ENCODE measurements around the gene CADPS2.

The CADPS2 gene

DNA sequence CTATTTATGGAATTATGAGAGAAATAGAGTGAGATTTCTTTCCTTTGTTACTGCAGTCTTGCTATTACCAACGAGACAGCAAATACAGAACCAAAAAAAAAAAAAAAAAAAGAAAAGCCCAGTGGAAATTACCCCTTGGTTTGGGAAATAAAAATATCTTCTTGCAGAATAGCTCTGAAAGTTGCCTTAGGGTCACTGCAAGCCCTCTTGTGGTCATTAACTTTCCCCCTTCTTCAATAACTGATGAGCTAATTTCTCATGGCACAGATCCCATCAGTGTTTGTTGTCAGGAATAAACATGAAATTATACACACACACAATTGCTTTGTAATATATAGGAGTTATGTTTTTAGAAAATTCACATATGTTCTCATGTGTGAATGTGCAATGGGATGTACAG, 470.8 kb downstream of the CADPS2 start:
- WGBS (ENCODE audit: insufficient coverage, insufficient read length): no CpG with 5 or more reads among the region's 1 CpG
- peaks cover 4% of the 10 kb centered on the region; the same call in 1 of the 2 replicates for H3K4me1 ChIP-seq (ENCODE audit: control insufficient read depth, insufficient read depth, low read length)
- no peak for DNase-seq (ENCODE audit: low read depth, low spot score)
- H3K4me3 ChIP-seq (ENCODE audit: low read length): no peak overlapping the region
- H3K9me3 ChIP-seq (ENCODE audit: control insufficient read depth, insufficient read depth, low read length): no peaks in the 10 kb centered on the region
- H3K27ac ChIP-seq (ENCODE audit: low read length): no peak overlapping the region
- no peaks in the 10 kb centered on the region for H3K36me3 ChIP-seq (ENCODE audit: control insufficient read depth, insufficient read depth, low read length)
- H3K27me3 ChIP-seq (ENCODE audit: control insufficient read depth, insufficient read depth, low read length): no peaks in the 10 kb centered on the region

DNA sequence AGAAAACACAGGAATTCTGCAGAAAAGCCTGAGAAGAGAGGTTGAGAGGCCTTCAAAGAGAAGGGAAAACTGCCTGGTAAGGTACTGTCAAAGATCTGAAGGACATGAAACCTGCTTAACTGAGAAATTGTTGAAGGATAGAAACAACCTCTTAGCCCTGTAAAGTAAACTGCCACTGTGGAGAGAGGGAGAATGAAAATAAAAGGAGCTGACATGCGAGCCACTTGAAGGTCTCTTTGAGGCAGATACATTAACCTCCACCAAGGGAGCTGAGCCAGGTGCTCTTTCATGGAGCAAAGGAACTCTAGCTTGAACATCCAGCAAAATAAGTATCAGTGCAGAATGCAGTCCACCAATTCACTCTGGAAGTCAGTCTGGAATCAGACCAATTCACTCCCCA, 472.9 kb downstream of the CADPS2 start:
- peaks cover 4% of the 10 kb centered on the region; the same call in 1 of the 2 replicates for H3K4me1 ChIP-seq (ENCODE audit: control insufficient read depth, insufficient read depth, low read length)
- WGBS (ENCODE audit: insufficient coverage, insufficient read length): no CpG with 5 or more reads among the region's 1 CpG
- H3K9me3 ChIP-seq (ENCODE audit: control insufficient read depth, insufficient read depth, low read length): no peaks in the 10 kb centered on the region
- no peak for DNase-seq (ENCODE audit: low read depth, low spot score)
- no peaks in the 10 kb centered on the region for H3K27me3 ChIP-seq (ENCODE audit: control insufficient read depth, insufficient read depth, low read length)
- H3K4me3 ChIP-seq (ENCODE audit: low read length): no peak overlapping the region
- H3K36me3 ChIP-seq (ENCODE audit: control insufficient read depth, insufficient read depth, low read length): no peaks in the 10 kb centered on the region
- no peak overlapping the region for H3K27ac ChIP-seq (ENCODE audit: low read length)

DNA sequence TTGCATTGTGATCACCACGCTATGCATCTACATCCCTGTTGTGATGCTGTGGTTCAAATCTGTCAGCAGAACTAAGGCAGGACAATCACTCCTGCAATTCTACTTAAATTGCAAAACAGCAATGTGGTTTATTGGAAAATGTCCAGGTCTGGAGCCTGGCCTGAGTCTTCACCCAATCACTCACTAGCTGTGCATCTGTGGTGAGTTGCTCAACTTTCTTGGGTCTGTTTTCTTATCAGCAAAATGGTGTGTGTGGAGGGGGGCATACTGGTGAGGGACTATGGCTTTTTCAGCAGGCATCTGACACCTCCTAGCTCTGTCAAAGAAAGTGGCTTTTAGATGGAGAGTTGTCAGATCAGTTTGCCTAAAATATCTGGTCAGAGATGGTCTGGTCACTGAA, 473.4 kb downstream of the CADPS2 start:
- DNase-seq (ENCODE audit: low read depth, low spot score): no peak
- no CpG with 5 or more reads among the region's 1 CpG for WGBS (ENCODE audit: insufficient coverage, insufficient read length)
- Histone ChIP-seq H3K36me3 (ENCODE audit: control insufficient read depth, insufficient read depth, low read length) (no peaks in the 10 kb centered on the region), H3K27me3 (ENCODE audit: control insufficient read depth, insufficient read depth, low read length) (no peaks in the 10 kb centered on the region), H3K4me3 (ENCODE audit: low read length) (no peak overlapping the region), H3K4me1 (ENCODE audit: control insufficient read depth, insufficient read depth, low read length) (peaks cover 4% of the 10 kb centered on the region; the same call in 1 of the 2 replicates), H3K9me3 (ENCODE audit: control insufficient read depth, insufficient read depth, low read length) (no peaks in the 10 kb centered on the region), H3K27ac (ENCODE audit: low read length) (no peak overlapping the region)

DNA sequence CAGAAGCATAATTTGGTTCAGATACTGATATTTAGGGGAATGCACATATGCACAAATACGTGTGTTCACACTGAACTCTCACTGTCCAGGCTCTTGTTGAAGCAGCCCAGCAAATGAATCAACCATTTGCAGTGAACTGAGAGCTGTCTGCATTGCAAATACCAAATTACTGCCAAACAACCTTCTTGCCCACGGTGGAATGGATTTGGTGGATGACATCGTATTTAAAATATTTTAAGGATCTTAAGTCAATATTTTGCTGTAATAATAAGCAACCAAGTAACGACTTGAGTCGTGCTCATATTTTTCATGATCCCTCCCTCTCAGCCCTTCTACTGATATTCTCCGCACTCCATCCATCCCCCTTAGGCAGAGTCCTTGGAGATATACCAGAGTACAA, 473.8 kb downstream of the CADPS2 start:
- Histone ChIP-seq H3K27ac (ENCODE audit: low read length) (no peak overlapping the region), H3K27me3 (ENCODE audit: control insufficient read depth, insufficient read depth, low read length) (no peaks in the 10 kb centered on the region), H3K4me3 (ENCODE audit: low read length) (no peak overlapping the region), H3K36me3 (ENCODE audit: control insufficient read depth, insufficient read depth, low read length) (no peaks in the 10 kb centered on the region), H3K4me1 (ENCODE audit: control insufficient read depth, insufficient read depth, low read length) (peaks cover 4% of the 10 kb centered on the region; the same call in 1 of the 2 replicates), H3K9me3 (ENCODE audit: control insufficient read depth, insufficient read depth, low read length) (no peaks in the 10 kb centered on the region)
- DNase-seq (ENCODE audit: low read depth, low spot score): no peak
- WGBS (ENCODE audit: insufficient coverage, insufficient read length): no CpG with 5 or more reads among the region's 6 CpGs

GRCh38 chr7:122407195-122407594, 479.1 kb downstream of the CADPS2 start:
- Histone ChIP-seq H3K4me1 (ENCODE audit: control insufficient read depth, insufficient read depth, low read length) (peaks cover 3% of the 10 kb centered on the region), H3K4me3 (ENCODE audit: low read length) (no peak overlapping the region), H3K27me3 (ENCODE audit: control insufficient read depth, insufficient read depth, low read length) (no peaks in the 10 kb centered on the region), H3K9me3 (ENCODE audit: control insufficient read depth, insufficient read depth, low read length) (no peaks in the 10 kb centered on the region), H3K36me3 (ENCODE audit: control insufficient read depth, insufficient read depth, low read length) (no peaks in the 10 kb centered on the region), H3K27ac (ENCODE audit: low read length) (no peak overlapping the region)
- WGBS (ENCODE audit: insufficient coverage, insufficient read length): no CpG with 5 or more reads among the region's 6 CpGs
- DNase-seq (ENCODE audit: low read depth, low spot score): no peak

DNA sequence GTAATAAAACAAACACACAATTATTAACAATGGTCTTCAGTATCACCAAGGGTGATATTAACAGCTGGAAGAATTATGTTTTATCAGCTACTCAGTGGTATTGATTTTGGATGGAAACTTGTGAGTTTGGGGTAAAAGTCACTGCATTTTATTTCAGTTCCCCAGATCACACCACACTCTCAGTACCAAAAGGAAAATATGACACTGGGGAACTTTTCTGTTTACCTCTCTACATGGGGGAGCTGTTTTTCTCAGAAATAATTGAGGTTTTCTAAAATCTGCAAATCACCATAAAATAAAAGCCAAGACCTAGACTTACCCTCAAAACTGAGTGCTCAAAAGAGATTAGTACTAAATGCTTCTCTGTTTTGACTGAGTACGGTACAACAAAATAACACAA, 483.1 kb downstream of the CADPS2 start:
- no peak for DNase-seq (ENCODE audit: low read depth, low spot score)
- Histone ChIP-seq H3K4me1 (ENCODE audit: control insufficient read depth, insufficient read depth, low read length) (peaks cover 3% of the 10 kb centered on the region), H3K27ac (ENCODE audit: low read length) (no peak overlapping the region), H3K27me3 (ENCODE audit: control insufficient read depth, insufficient read depth, low read length) (no peaks in the 10 kb centered on the region), H3K9me3 (ENCODE audit: control insufficient read depth, insufficient read depth, low read length) (no peaks in the 10 kb centered on the region), H3K4me3 (ENCODE audit: low read length) (no peak overlapping the region), H3K36me3 (ENCODE audit: control insufficient read depth, insufficient read depth, low read length) (no peaks in the 10 kb centered on the region)
- WGBS (ENCODE audit: insufficient coverage, insufficient read length): no CpG with 5 or more reads among the region's 1 CpG

DNA sequence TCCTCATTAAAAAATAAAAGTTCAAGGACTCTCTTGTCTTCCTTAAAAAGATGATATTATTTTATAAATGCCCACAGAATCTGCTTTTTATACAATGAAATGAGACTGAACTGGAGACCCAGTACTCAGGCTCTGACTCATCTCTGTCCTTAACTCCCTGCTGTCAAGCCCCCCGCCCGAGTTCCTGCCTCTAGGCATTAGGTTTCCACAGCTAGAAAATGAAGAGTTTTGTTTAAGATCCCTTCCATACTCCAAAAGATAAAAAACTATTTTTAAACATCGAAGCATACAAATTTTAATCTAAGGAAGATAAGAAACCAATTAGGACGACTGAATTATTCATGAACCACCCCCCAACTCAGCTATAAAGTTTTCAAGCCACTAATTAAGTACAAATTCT, 484.0 kb downstream of the CADPS2 start:
- peaks cover 2% of the 10 kb centered on the region for H3K4me1 ChIP-seq (ENCODE audit: control insufficient read depth, insufficient read depth, low read length)
- WGBS (ENCODE audit: insufficient coverage, insufficient read length): no CpG with 5 or more reads among the region's 4 CpGs
- DNase-seq (ENCODE audit: low read depth, low spot score): no peak

GRCh38 chr7:122397381-122397780, 488.9 kb downstream of the CADPS2 start:
- Histone ChIP-seq H3K4me3 (ENCODE audit: low read length) (no peak overlapping the region), H3K27me3 (ENCODE audit: control insufficient read depth, insufficient read depth, low read length) (no peaks in the 10 kb centered on the region), H3K4me1 (ENCODE audit: control insufficient read depth, insufficient read depth, low read length) (peaks cover 1% of the 10 kb centered on the region; the same call in 1 of the 2 replicates), H3K36me3 (ENCODE audit: control insufficient read depth, insufficient read depth, low read length) (no peaks in the 10 kb centered on the region), H3K9me3 (ENCODE audit: control insufficient read depth, insufficient read depth, low read length) (no peaks in the 10 kb centered on the region), H3K27ac (ENCODE audit: low read length) (no peak overlapping the region)
- no CpG with 5 or more reads among the region's 1 CpG for whole genome bisulfite sequencing (ENCODE audit: insufficient coverage, insufficient read length)
- no peak for DNase-seq (ENCODE audit: low read depth, low spot score)

More for the DNA sequence above, 484.0 kb downstream of the CADPS2 start:
- Histone ChIP-seq H3K36me3 (ENCODE audit: control insufficient read depth, insufficient read depth, low read length) (no peaks in the 10 kb centered on the region), H3K27me3 (ENCODE audit: control insufficient read depth, insufficient read depth, low read length) (no peaks in the 10 kb centered on the region), H3K9me3 (ENCODE audit: control insufficient read depth, insufficient read depth, low read length) (no peaks in the 10 kb centered on the region), H3K4me3 (ENCODE audit: low read length) (no peak overlapping the region), H3K27ac (ENCODE audit: low read length) (no peak overlapping the region)

GRCh38 chr7:122394512-122394911, 491.7 kb downstream of the CADPS2 start:
- no peaks in the 10 kb centered on the region for H3K36me3 ChIP-seq (ENCODE audit: control insufficient read depth, insufficient read depth, low read length)
- DNase-seq (ENCODE audit: low read depth, low spot score): no peak
- no peak overlapping the region for H3K27ac ChIP-seq (ENCODE audit: low read length)
- no peaks in the 10 kb centered on the region for H3K9me3 ChIP-seq (ENCODE audit: control insufficient read depth, insufficient read depth, low read length)
- H3K27me3 ChIP-seq (ENCODE audit: control insufficient read depth, insufficient read depth, low read length): no peaks in the 10 kb centered on the region
- no peak overlapping the region for H3K4me3 ChIP-seq (ENCODE audit: low read length)
- peaks cover 1% of the 10 kb centered on the region; the same call in 1 of the 2 replicates for H3K4me1 ChIP-seq (ENCODE audit: control insufficient read depth, insufficient read depth, low read length)

- no CpG with 5 or more reads among the region's 1 CpG for WGBS (ENCODE audit: insufficient coverage, insufficient read length)
- no peak for DNase-seq (ENCODE audit: low read depth, low spot score)
- no peaks in the 10 kb centered on the region for H3K36me3 ChIP-seq (ENCODE audit: control insufficient read depth, insufficient read depth, low read length)
- no peaks in the 10 kb centered on the region for H3K4me1 ChIP-seq (ENCODE audit: control insufficient read depth, insufficient read depth, low read length)
- H3K4me3 ChIP-seq (ENCODE audit: low read length): no peak overlapping the region
- H3K27ac ChIP-seq (ENCODE audit: low read length): no peak overlapping the region
- no peaks in the 10 kb centered on the region for H3K27me3 ChIP-seq (ENCODE audit: control insufficient read depth, insufficient read depth, low read length)
- H3K9me3 ChIP-seq (ENCODE audit: control insufficient read depth, insufficient read depth, low read length): no peaks in the 10 kb centered on the region
Observed at GRCh38 chr7:122384528-122384927, 501.7 kb downstream of the CADPS2 start.

DNA sequence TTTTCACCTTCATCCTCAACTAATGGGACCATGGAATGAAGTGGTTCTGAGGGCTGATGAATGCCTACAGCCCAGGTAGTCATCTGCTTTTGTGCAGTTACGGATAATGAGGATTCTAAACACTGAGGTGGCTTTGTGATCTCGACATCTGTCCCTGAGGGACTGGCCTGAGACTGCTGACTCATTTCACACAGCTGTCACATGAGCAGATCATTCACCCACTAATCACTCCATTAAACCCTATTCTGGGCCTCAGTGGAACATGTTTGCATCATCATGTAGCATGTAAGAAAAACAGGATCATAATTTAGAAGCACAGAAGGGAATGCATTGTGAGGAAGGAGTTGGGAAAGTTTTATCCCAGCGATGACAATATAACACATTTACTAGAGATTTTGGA, 502.3 kb downstream of the CADPS2 start:
- no CpG with 5 or more reads among the region's 3 CpGs for WGBS (ENCODE audit: insufficient coverage, insufficient read length)
- H3K4me3 ChIP-seq (ENCODE audit: low read length): no peak overlapping the region
- no peak for DNase-seq (ENCODE audit: low read depth, low spot score)
- H3K27me3 ChIP-seq (ENCODE audit: control insufficient read depth, insufficient read depth, low read length): no peaks in the 10 kb centered on the region
- H3K9me3 ChIP-seq (ENCODE audit: control insufficient read depth, insufficient read depth, low read length): no peaks in the 10 kb centered on the region
- H3K36me3 ChIP-seq (ENCODE audit: control insufficient read depth, insufficient read depth, low read length): no peaks in the 10 kb centered on the region
- no peaks in the 10 kb centered on the region for H3K4me1 ChIP-seq (ENCODE audit: control insufficient read depth, insufficient read depth, low read length)
- no peak overlapping the region for H3K27ac ChIP-seq (ENCODE audit: low read length)

Data from iPS DF 6.9 (cell line).